ENCODE measurements around the gene MRPS27.

- no peak for TF ChIP-seq EP300 (IDR thresholded peaks at IDR 0.05)
- TF ChIP-seq, protein P1, sequence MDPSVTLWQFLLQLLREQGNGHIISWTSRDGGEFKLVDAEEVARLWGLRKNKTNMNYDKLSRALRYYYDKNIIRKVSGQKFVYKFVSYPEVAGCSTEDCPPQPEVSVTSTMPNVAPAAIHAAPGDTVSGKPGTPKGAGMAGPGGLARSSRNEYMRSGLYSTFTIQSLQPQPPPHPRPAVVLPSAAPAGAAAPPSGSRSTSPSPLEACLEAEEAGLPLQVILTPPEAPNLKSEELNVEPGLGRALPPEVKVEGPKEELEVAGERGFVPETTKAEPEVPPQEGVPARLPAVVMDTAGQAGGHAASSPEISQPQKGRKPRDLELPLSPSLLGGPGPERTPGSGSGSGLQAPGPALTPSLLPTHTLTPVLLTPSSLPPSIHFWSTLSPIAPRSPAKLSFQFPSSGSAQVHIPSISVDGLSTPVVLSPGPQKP (IDR thresholded peaks at IDR 0.05; ENCODE audit: low read depth, low read length): no peak
- TF ChIP-seq RFX5 (IDR thresholded peaks at IDR 0.05): no peak
- TF ChIP-seq KDM1A (IDR thresholded peaks at IDR 0.05; ENCODE audit: low read depth): no peak
- TF ChIP-seq, protein P2, sequence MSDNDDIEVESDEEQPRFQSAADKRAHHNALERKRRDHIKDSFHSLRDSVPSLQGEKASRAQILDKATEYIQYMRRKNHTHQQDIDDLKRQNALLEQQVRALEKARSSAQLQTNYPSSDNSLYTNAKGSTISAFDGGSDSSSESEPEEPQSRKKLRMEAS (IDR thresholded peaks at IDR 0.05): no peak
- TF ChIP-seq JUN (IDR thresholded peaks at IDR 0.05): no peak
- no peak for TF ChIP-seq REST (IDR thresholded peaks at IDR 0.05)
- TF ChIP-seq CTCF (IDR thresholded peaks at IDR 0.05): peak; percentile 60
- TF ChIP-seq HOXA7 (CRISPR knock-in tag; IDR thresholded peaks at IDR 0.05): no peak
Observed at GRCh38 chr5:72355706-72356299, 35.8 kb upstream of the MRPS27 start.
